GM18519 (cell line): ENCODE measurements around the gene SPAG16.

Experiments used
- ATAC-seq: cut with Tn5 transposase; IDR thresholded peaks from one replicate; pipeline ENCODE4 v1.9.1; 2021; ENCODE audit warnings: mild to moderate bottlenecking, moderate library complexity; ENCODE audit not compliant: unreplicated experiment, low FRiP score

SPAG16 gene

GRCh38 chr2:213537579-213537978 lies 253.3 kb downstream of the SPAG16 start:
- peak; percentile 88 for ATAC-seq

- ATAC-seq, result no peak
These were observed 260.7 kb downstream of the SPAG16 start for GRCh38 chr2:213544940-213545339.

GRCh38 chr2:213545481-213545880 lies 261.2 kb downstream of the SPAG16 start:
- ATAC-seq, result peak; percentile 44

- no peak for ATAC-seq
These were observed 261.8 kb downstream of the SPAG16 start for GRCh38 chr2:213545964-213546475.

GRCh38 chr2:213551526-213551925 lies 267.3 kb downstream of the SPAG16 start:
- peak; percentile 55 for ATAC-seq

GRCh38 chr2:213559053-213559452 lies 274.8 kb downstream of the SPAG16 start:
- ATAC-seq, result no peak

- ATAC-seq, result no peak
These were observed 277.5 kb downstream of the SPAG16 start for GRCh38 chr2:213561759-213562158.

GRCh38 chr2:213562539-213563180 lies 278.4 kb downstream of the SPAG16 start:
- no peak for ATAC-seq

GRCh38 chr2:213566846-213567245 lies 282.6 kb downstream of the SPAG16 start:
- ATAC-seq, result no peak

GRCh38 chr2:213609570-213610170 lies 325.4 kb downstream of the SPAG16 start:
- no peak for ATAC-seq

- peak; percentile 62 for ATAC-seq
These were observed 342.9 kb downstream of the SPAG16 start for GRCh38 chr2:213627054-213627710.

- peak; percentile 44 for ATAC-seq
These were observed 343.7 kb downstream of the SPAG16 start for GRCh38 chr2:213627835-213628460.

- ATAC-seq, result no peak
These were observed 356.6 kb downstream of the SPAG16 start for GRCh38 chr2:213640738-213641425.

GRCh38 chr2:213644926-213645325 lies 360.7 kb downstream of the SPAG16 start:
- ATAC-seq, result no peak

- ATAC-seq, result no peak
These were observed 364.9 kb downstream of the SPAG16 start for GRCh38 chr2:213649176-213649575.

- ATAC-seq, result no peak
These were observed 380.6 kb downstream of the SPAG16 start for GRCh38 chr2:213664817-213665216.

GRCh38 chr2:213669657-213670056 lies 385.4 kb downstream of the SPAG16 start:
- ATAC-seq, result no peak

GRCh38 chr2:213678437-213679218 lies 394.4 kb downstream of the SPAG16 start:
- no peak for ATAC-seq

- ATAC-seq, result no peak
These were observed 395.6 kb downstream of the SPAG16 start for GRCh38 chr2:213679894-213680293.

GRCh38 chr2:213682276-213682675 lies 398.0 kb downstream of the SPAG16 start:
- ATAC-seq, result no peak
